ENCODE data around the gene SLC49A4. TPM values are rescaled to one million over a fixed set of nuclear protein-coding genes. Genes with fewer than 3 reads are reported as not detected.

The SLC49A4 gene
- total and polyA plus RNA-seq, 2 of the 8 experiments (the other 6 are each of a cell fraction or from before 2014, with no cell fraction given): 9.5 to 10.2 TPM

- TF ChIP-seq BCL11A (IDR thresholded peaks at IDR 0.05; ENCODE audit: low read depth in 2 of 2, low read length in 2 of 2) (no peak), CHD7 (IDR thresholded peaks at IDR 0.05; ENCODE audit: insufficient replicate concordance, low read length) (no peak), GTF2F1 (IDR thresholded peaks at IDR 0.05; ENCODE audit: borderline replicate concordance, low read depth, low read length) (no peak), CBX8 (IDR thresholded peaks at IDR 0.05; ENCODE audit: borderline replicate concordance, low read depth, low read length) (no peak), KDM1A (IDR thresholded peaks at IDR 0.05; ENCODE audit: borderline replicate concordance, low read length) (no peak), SIRT6 (IDR thresholded peaks at IDR 0.05; ENCODE audit: low read length) (no peak), BRCA1 (IDR thresholded peaks at IDR 0.05; ENCODE audit: low read depth, low read length) (no peak)
Measured at GRCh38 chr3:122785231-122785630, 9.6 kb upstream of the SLC49A4 start (continued).

All from H1 (cell line).